Measurements from ENCODE around the gene LTBP1. TPM values are rescaled to one million over a fixed set of nuclear protein-coding genes. Genes with fewer than 3 reads are reported as not detected.

The LTBP1 gene
- total RNA-seq, 2 experiments from 2014 or later = 0.06 TPM; not detected in 1

DNA sequence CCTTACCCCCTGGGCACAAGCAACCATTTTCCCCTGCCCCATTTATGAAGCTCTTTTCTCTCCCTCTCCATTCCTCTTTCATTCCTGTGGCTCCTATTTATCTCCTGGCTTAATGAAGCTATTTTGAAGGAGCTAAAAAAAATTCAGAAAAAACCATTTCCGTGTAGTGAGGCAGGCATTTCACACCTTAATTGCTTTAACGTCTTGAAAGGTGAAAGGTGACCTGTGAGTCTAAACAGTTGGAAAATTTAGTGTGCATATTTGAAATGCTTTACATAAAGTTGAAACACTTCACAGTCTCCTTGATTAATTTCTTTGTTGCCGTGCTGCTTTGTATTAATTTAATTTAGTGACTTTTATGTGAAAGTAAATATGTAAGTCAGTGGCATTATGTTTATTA is 83.6 kb downstream of the LTBP1 start:
- CTCF ChIA-PET = no interaction called here
- H3K27me3 ChIP-seq (ENCODE audit: control insufficient read depth in 1 of 2, insufficient read depth in 2 of 2, low read length in 2 of 2) = peaks cover 0 to 6% of the 10 kb centered on the region in 2 experiments
- Mint-ChIP-seq H3K4me3 (no peak overlapping the region), H3K4me1 (ENCODE audit: low read depth) (no peaks in the 10 kb centered on the region), H3K9me3 (no peaks in the 10 kb centered on the region), H3K36me3 (ENCODE audit: low read depth) (no peaks in the 10 kb centered on the region), H3K27ac (no peak overlapping the region), H3K27me3 (no peaks in the 10 kb centered on the region)
- H3K9me3 ChIP-seq (ENCODE audit: control insufficient read depth in 1 of 2, insufficient read depth in 1 of 2, low read length in 2 of 2) = no peaks in the 10 kb centered on the region
- POLR2A ChIA-PET = no interaction called here
- DNase-seq (no peak), ATAC-seq (ENCODE audit: poor library complexity) (no peak)
- no peak overlapping the region for H3K27ac ChIP-seq (ENCODE audit: low read depth in 1 of 2, low read length in 2 of 2)
- H3K36me3 ChIP-seq (ENCODE audit: insufficient read depth, low read length) = no peaks in the 10 kb centered on the region
- no peaks in the 10 kb centered on the region for H3K4me1 ChIP-seq (ENCODE audit: insufficient read depth, low read length)
- TF ChIP-seq, protein P1, sequence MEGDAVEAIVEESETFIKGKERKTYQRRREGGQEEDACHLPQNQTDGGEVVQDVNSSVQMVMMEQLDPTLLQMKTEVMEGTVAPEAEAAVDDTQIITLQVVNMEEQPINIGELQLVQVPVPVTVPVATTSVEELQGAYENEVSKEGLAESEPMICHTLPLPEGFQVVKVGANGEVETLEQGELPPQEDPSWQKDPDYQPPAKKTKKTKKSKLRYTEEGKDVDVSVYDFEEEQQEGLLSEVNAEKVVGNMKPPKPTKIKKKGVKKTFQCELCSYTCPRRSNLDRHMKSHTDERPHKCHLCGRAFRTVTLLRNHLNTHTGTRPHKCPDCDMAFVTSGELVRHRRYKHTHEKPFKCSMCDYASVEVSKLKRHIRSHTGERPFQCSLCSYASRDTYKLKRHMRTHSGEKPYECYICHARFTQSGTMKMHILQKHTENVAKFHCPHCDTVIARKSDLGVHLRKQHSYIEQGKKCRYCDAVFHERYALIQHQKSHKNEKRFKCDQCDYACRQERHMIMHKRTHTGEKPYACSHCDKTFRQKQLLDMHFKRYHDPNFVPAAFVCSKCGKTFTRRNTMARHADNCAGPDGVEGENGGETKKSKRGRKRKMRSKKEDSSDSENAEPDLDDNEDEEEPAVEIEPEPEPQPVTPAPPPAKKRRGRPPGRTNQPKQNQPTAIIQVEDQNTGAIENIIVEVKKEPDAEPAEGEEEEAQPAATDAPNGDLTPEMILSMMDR (IDR thresholded peaks at IDR 0.05) = no peak
- H3K4me3 ChIP-seq (ENCODE audit: low read length) = no peak overlapping the region
- intact Hi-C loops (cut with DNase I, micrococcal nuclease) = no loop called here

GRCh38 chr2:33032245-33032644 is 85.5 kb downstream of the LTBP1 start:
- Mint-ChIP-seq H3K27me3 (no peaks in the 10 kb centered on the region), H3K36me3 (ENCODE audit: low read depth) (no peaks in the 10 kb centered on the region), H3K9me3 (no peaks in the 10 kb centered on the region), H3K4me3 (no peak overlapping the region), H3K4me1 (ENCODE audit: low read depth) (no peaks in the 10 kb centered on the region), H3K27ac (no peak overlapping the region)
- TF ChIP-seq, protein P1 (IDR thresholded peaks at IDR 0.05) = no peak
- DNase-seq (no peak), ATAC-seq (ENCODE audit: poor library complexity) (no peak)
- Histone ChIP-seq H3K27me3 (ENCODE audit: control insufficient read depth in 1 of 2, insufficient read depth in 2 of 2, low read length in 2 of 2) (peaks cover 0 to 6% of the 10 kb centered on the region in 2 experiments), H3K4me1 (ENCODE audit: insufficient read depth, low read length) (no peaks in the 10 kb centered on the region), H3K27ac (ENCODE audit: low read depth in 1 of 2, low read length in 2 of 2) (no peak overlapping the region), H3K9me3 (ENCODE audit: control insufficient read depth in 1 of 2, insufficient read depth in 1 of 2, low read length in 2 of 2) (no peaks in the 10 kb centered on the region), H3K36me3 (ENCODE audit: insufficient read depth, low read length) (no peaks in the 10 kb centered on the region), H3K4me3 (ENCODE audit: low read length) (no peak overlapping the region)
- intact Hi-C loops (cut with DNase I, micrococcal nuclease) = no loop called here
- ChIA-PET CTCF (no interaction called here), POLR2A (no interaction called here)

GRCh38 chr2:33033606-33034081 is 86.9 kb downstream of the LTBP1 start:
- H3K9me3 Mint-ChIP-seq = no peaks in the 10 kb centered on the region
- Histone ChIP-seq H3K27me3 (ENCODE audit: control insufficient read depth in 1 of 2, insufficient read depth in 2 of 2, low read length in 2 of 2) (peaks cover 0 to 6% of the 10 kb centered on the region in 2 experiments), H3K36me3 (ENCODE audit: insufficient read depth, low read length) (no peaks in the 10 kb centered on the region), H3K4me3 (ENCODE audit: low read length) (no peak overlapping the region), H3K9me3 (ENCODE audit: control insufficient read depth in 1 of 2, insufficient read depth in 1 of 2, low read length in 2 of 2) (no peaks in the 10 kb centered on the region), H3K4me1 (ENCODE audit: insufficient read depth, low read length) (no peaks in the 10 kb centered on the region), H3K27ac (ENCODE audit: low read depth in 1 of 2, low read length in 2 of 2) (no peak overlapping the region)
- H3K4me1 Mint-ChIP-seq (ENCODE audit: low read depth) = no peaks in the 10 kb centered on the region
- H3K27ac Mint-ChIP-seq = no peak overlapping the region
- CTCF ChIA-PET = no interaction called here
- intact Hi-C loops (cut with DNase I, micrococcal nuclease) = no loop called here
- DNase-seq = no peak
- H3K36me3 Mint-ChIP-seq (ENCODE audit: low read depth) = no peaks in the 10 kb centered on the region
- POLR2A ChIA-PET = no interaction called here
- H3K4me3 Mint-ChIP-seq = no peak overlapping the region
- ATAC-seq (ENCODE audit: poor library complexity) = no peak
- TF ChIP-seq, protein P1 (IDR thresholded peaks at IDR 0.05) = no peak
- no peaks in the 10 kb centered on the region for H3K27me3 Mint-ChIP-seq
